ENCODE results near the gene ZCCHC2. TPM values are rescaled to one million over a fixed set of nuclear protein-coding genes. Genes with fewer than 3 reads are reported as not detected.

The ZCCHC2 gene
- total and polyA plus RNA-seq, 2 of the 13 experiments (the other 11 are each of a cell fraction or from before 2014, with no cell fraction given): 62.5 to 76.1 TPM

GRCh38 chr18:62500174-62500573 lies 22.7 kb upstream of the ZCCHC2 start:
- DNase-seq (ENCODE audit: low spot score) (no peak), FAIRE-seq (no peak), ATAC-seq (peak; percentile 17; the same call in 1 of the 3 replicates)
- H3K79me2 ChIP-seq (ENCODE audit: insufficient read depth, low read length): no peaks in the 10 kb centered on the region
- POLR2A ChIA-PET: interaction anchor here (2.2 kb wide), 1 partner anchor 11 kb away, joined by 11 read pairs; no protein-coding TSS in a partner anchor
- H3K4me2 ChIP-seq (ENCODE audit: low read depth, low read length): no peak overlapping the region
- no peak overlapping the region for H3K4me3 ChIP-seq (replicated peaks in 1 of 3; ENCODE audit: insufficient read depth in 1 of 3, low read depth in 2 of 3, low read length in 3 of 3)
- H3K27ac ChIP-seq (ENCODE audit: extremely low read length, insufficient read depth, low read length): peak overlapping the region; percentile 47
- no peak overlapping the region for H3K9ac ChIP-seq (ENCODE audit: insufficient read depth, low read depth, low read length)
- no peaks in the 10 kb centered on the region for H4K20me1 ChIP-seq (ENCODE audit: insufficient read depth, low read length)
- WGBS (ENCODE audit: low lambda C conversion rate): 73% methylated on average over 1 of the region's 1 CpG
- peaks cover 48% of the 10 kb centered on the region for H3K4me1 ChIP-seq (ENCODE audit: insufficient read depth, low read length)
- no peaks in the 10 kb centered on the region for H3K36me3 ChIP-seq (replicated peaks in 1 of 2; ENCODE audit: control insufficient read depth in 1 of 2, insufficient read depth in 2 of 2, low read length in 2 of 2)
- H3K9me3 ChIP-seq (ENCODE audit: low read length): no peaks in the 10 kb centered on the region
- in situ Hi-C loops (cut with HindIII; ENCODE audit: extremely low pct_ligation_motif_present, low pct_unique_long_range_greater_than_20kb) (no loop called here), intact Hi-C loops (cut with micrococcal nuclease; ENCODE audit: unreplicated experiment) (no loop called here)
- H2AFZ ChIP-seq (ENCODE audit: low read length): no peak overlapping the region
- CTCF ChIA-PET (ENCODE audit: low intra/inter-chr PET ratio, low total read pairs): no interaction called here
- no peak for TF ChIP-seq RBM22 (optimal IDR thresholded peaks at IDR 0.05; ENCODE audit: low read length)
- no peak for TF ChIP-seq ZBTB42 (CRISPR knock-in tag; IDR thresholded peaks at IDR 0.05)
- TF ChIP-seq ZNF362 (CRISPR knock-in tag; IDR thresholded peaks at IDR 0.05; ENCODE audit: borderline replicate concordance): no peak
- no peak for TF ChIP-seq ZNF563 (CRISPR knock-in tag; IDR thresholded peaks at IDR 0.05)
- no peak for TF ChIP-seq XBP1 (CRISPR knock-in tag; IDR thresholded peaks at IDR 0.05)
- TF ChIP-seq BRF2 (CRISPR knock-in tag; IDR thresholded peaks at IDR 0.05): no peak
- no peak for TF ChIP-seq ZNF678 (CRISPR knock-in tag; IDR thresholded peaks at IDR 0.05)
- no peak for TF ChIP-seq ETS1 (CRISPR knock-in tag; IDR thresholded peaks at IDR 0.05)
- TF ChIP-seq REPIN1 (CRISPR knock-in tag; IDR thresholded peaks at IDR 0.05; ENCODE audit: borderline replicate concordance, low read depth): no peak
- TF ChIP-seq HIVEP1 (CRISPR knock-in tag; IDR thresholded peaks at IDR 0.05): no peak
- TF ChIP-seq THRA (CRISPR knock-in tag; IDR thresholded peaks at IDR 0.05; ENCODE audit: borderline replicate concordance): no peak
- no peaks in the 10 kb centered on the region for H3K27me3 ChIP-seq (ENCODE audit: control insufficient read depth in 1 of 2, insufficient read depth in 2 of 2, low read length in 2 of 2)
- no TSS peak for BruUV-seq (replicated peaks)
